DMS79 treated with DMSO at 0.1 percent for 48 hours (cell line): ENCODE data around the gene PTX4.
A peak's percentile ranks its signal among the peaks of the same experiment; 100 is the strongest.

Source experiments
- DNase-seq: peaks from one replicate; lab custom pipeline; 2025; lab: John Stamatoyannopoulos, UW

The PTX4 gene

DNA sequence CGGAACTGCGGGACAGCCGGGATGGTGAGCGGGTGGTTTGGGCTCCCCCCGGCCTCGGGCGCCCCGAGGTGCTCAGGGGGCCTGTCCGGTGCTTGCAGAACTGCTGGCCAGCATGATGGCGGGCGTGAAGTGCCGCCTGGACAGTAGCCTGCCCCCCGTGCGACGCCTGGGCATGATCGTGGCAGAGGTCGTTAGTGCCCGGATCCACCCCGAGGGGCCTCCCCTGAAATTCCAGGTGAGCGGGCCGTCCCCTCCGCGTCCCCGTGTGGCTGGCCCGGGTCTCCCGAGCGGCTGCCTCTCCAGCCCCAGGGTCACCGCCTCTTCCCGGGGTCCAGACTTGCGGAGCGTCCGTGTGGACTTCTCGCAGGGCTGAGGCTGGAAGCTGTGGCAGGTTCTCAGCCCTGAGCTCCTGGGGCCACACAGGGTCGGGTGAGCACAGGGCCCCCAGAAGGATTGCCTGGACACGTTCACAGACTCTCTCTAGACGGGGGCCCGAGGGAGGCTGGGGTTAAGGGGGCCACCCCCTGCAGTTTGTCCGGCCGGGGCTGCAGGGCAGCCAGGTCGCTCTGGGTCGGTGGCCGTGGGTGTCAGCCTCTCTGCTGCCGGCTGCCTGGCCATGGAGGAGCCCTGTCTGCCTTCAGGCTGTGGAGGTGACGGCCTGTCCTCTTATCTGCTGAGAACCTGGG is 11.9 kb upstream of the PTX4 start:
- no peak for DNase-seq

DNA sequence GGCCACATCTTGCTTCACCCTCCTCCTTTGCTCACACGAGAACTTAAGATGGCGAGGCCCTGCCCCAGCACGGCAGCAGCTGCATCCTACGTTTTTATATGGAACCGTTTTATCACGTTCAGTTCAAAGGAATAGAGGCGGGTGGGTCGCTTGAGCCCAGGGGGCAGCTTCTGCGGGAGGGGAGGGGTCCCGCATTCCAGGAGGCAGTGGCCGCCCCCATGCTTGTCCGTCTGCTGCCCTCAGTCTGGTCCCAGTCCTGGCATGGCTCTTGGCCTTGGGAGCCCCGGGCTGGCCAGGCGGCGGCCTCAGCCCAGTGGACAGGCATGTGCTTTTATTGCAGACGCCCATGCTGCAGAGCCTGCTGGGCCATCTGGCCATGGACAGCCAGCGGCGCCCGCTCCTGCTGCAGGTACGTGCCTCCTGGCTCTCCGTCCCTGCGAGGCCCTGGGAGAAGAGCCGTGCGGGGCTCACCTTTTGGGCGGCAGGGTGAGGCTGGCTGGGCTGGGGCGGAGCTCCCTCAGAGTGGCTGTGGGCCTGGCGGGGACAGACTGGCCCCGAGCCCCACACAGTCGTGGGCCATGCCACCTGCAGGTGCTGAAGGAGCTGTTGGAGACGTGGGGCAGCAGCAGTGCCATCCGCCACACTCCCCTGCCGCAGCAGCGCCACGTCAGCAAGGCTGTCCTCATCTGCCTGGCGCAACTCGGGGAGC is 11.2 kb upstream of the PTX4 start:
- no peak for DNase-seq

DNA sequence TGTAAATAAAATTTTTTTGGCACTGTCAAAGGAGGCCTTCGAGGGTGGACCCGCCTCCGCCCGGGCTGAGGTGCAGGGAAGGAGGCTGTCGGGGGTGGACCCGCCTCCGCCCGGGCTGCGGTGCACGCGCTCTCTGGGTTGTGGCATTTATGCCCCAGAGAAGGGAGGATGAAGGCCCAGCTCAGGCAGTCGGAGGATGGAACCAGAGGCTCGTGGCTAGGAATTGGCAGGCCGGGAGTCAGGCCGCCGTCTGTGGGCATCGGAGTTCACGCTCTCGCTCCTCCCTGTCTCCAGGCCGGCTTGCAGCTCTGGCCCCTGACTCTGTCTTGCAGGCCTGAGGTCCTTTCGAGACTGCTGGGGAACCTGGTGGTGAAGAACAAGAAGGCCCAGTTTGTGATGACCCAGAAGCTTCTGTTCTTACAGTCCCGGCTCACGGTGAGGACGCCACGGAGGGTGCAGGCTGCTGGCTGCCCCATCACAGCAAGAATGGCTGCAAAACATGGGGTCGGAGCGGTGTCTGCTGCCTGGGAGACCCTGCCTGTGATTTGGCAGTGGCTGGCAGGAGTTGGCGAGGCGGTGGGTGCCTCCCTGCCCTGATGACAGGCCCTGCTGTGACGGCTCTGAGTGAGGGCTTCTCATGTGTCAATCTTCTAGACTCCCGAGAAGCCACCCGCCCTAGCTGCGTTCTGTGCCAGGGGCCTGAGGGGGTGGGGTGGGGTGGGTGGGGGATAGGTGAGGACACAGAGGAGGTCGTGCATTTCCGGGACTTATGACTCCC is 10.3 kb upstream of the PTX4 start:
- no peak for DNase-seq

DNA sequence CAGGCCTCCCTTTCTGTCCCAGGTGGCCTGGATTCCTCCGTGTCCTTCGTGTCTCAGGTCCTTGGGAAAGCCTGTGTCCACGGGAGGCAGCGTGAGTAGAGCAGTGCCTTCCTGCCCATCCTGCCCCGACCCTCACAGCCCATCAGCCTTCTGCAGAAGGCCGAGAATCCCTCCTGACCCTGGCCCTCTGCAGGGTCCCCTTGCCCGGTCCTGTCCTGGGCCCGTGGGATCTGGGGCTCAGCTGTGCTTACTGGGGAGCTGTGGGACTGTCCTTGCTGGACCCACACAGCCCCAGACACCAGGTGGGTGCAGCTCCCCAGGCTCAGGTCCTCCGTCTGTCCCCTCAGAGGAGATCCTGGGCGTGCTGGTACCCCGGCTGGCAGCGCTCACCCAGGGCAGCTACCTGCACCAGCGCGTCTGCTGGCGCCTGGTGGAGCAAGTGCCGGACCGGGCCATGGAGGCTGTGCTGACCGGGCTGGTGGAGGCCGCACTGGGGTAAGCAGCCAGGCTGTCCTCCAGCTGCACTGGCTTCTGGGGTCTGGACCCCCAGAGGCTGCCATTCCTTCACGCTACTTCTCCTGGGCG is 8.4 kb upstream of the PTX4 start:
- DNase-seq = no peak

DNA sequence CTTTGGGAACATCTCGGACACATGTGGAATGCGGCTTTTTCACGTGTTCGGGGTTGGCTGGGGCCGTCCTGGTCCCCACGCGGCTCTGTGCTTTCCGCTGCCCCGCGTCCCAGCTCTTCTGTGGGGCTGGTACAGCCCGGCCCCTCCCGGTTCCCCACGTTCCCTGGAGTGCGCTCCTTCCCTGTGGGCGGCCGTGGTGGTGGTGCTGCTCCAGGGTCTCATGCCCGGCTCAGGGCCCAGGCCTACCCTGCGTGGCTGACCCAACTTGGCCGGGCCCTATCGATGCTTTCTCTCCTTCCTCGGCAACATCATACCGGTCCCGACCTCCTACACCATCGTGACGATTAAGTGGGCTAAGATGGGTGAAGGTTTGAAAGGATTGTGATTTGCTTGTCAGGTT is 7.7 kb upstream of the PTX4 start:
- DNase-seq = no peak

DNA sequence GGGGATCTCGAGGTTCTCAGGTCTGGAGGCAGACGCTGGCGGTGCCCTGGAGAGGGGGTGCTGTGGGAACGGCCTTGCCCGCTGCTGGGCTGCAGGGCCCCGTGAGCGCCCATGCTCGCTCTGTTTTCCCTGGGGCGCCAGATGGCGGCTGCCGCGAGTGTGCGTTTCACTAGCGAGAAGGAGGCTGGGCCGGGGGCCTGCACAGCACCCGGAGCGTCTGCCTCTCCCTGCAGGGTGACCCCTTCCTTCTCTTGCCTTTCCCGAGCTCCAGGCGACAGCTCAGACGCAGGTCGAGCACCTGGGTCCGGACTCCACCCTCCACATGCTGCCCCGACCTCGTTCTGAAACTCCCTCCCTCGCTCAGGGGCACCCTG is 7.1 kb upstream of the PTX4 start:
- DNase-seq = no peak

DNA sequence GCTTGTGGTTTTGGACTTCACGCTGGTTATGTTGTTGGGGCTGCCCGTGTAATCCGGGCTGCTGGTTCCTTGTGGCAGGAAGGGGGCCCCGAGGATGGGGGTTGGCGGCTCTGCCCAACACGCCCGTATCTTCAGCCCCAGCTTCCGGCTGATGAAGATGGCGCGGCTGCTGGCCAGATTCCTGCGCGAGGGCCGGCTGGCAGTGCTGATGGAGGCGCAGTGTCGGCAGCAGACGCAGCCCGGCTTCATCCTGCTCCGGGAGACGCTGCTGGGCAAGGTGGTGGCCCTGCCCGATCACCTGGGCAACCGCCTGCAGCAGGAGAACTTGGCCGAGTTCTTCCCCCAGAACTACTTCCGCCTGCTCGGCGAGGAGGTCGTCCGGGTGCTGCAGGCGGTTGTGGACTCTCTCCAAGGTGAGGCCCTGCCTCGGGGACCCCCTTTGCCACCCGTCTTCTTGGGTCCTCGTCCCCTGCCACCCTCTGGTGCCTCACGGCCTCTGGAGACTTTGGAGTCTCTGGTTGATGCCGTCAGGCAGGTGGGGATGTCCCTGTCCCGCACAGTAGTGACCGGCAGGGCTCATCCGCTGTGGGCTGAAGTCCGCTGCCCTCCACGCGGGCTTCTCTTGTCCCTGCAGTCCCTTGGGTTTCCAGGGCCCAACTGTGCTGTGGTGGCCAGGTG is 6.6 kb upstream of the PTX4 start:
- no peak for DNase-seq

DNA sequence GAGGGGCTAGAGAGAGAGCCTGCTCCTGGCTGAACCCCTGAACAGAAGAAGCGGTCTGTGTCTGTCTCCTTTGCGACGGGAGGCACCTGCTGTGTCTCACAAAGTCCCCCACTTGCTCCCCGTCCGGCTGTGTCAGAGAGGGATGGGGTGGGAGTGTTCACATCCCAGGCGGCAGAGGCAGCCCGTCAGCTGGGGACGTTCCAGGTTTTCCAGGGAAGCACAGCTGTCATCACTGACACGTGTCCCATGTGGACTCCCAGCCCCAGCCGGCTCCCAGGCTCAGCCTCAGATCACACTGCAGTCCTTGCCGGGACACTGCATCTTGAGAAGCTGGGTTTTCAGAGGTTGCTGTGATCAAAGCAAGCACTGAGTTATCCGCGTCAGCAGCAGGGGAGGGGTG is 6.0 kb upstream of the PTX4 start:
- no peak for DNase-seq

DNA sequence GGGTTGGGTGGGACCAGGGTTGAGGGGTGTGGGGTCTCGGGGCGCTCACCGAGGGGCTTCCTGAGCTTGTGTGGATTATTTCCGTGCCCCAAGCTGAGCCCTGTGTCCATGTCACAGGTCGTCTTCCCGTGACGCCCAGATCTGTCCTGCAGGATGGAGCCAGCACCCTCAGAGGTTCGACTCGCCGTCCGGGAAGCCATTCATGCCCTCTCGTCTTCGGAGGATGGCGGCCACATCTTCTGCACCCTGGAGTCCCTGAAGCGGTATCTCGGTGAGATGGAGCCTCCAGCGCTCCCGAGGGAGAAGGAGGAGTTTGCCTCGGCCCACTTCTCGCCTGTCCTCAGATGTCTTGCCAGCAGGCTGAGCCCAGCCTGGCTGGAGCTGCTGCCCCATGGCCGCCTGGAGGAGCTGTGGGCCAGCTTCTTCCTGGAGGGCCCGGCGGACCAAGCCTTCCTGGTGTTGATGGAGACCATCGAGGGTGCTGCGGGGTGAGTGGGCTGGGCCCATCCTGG is 5.4 kb upstream of the PTX4 start:
- DNase-seq = no peak

DNA sequence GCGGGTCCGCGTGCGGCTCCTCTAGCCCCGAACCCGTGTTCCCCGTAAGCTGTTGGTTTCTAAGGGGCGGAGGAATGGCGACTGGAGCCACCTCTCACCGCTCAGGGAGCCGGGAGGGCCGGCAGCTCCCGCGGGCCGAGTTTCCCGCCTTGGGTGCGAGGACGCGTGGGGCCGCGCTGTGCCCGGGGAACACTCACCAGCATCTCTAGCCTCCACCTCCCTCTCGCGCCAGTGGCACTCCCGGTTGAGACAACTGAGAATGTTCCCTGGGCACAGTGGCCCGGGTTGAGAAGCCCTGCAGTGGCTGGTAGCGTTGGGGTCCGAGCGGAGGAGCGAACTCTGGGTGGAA is 5.0 kb upstream of the PTX4 start:
- no peak for DNase-seq

DNA sequence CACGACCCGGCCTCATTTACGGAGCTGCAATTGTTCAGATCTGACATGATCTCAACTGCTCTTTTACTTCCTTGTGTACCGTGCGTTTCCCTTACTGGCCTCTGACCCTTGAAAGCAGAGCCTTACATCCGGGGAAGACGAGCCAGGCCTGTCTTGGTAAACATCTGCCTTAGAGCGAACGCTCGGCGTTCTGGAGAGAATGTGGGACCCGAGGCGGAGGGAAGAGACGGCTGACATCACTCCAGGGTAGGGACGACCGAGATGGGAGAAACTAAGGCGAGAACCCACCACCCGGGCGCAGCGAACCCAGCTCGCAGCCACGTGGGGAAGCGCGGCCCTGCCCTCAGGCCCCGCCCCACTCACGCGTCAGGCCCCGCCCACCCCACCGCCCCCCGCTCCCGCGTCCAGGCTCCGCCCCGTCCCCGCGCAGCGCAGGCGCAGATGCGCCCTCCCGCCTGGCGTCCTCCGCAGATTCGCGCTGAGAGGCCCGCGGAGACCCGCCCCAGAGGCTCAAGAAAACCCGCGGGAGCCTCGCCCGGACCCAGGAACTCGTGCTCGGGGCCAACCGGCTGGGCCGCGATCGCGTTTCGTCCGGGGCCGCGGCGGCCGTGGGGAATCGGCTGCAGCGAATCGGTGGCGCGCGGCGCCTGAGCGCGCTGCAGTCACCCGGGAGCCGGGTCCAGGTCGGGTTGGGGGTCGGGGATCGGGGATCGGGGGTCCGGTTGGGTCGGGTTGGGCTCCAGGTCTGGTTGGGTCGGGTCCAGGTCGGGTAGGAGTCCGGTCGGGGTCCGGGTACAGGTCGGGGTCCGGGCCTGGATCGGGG is 4.4 kb upstream of the PTX4 start, which contains the start of gene TELO2:
TELO2 (plus strand) TSS at position 438 of the 823 bp plus-strand sequence. CDS start 922 bp downstream, outside the sequence.
- DNase-seq = peak; percentile 47

DNA sequence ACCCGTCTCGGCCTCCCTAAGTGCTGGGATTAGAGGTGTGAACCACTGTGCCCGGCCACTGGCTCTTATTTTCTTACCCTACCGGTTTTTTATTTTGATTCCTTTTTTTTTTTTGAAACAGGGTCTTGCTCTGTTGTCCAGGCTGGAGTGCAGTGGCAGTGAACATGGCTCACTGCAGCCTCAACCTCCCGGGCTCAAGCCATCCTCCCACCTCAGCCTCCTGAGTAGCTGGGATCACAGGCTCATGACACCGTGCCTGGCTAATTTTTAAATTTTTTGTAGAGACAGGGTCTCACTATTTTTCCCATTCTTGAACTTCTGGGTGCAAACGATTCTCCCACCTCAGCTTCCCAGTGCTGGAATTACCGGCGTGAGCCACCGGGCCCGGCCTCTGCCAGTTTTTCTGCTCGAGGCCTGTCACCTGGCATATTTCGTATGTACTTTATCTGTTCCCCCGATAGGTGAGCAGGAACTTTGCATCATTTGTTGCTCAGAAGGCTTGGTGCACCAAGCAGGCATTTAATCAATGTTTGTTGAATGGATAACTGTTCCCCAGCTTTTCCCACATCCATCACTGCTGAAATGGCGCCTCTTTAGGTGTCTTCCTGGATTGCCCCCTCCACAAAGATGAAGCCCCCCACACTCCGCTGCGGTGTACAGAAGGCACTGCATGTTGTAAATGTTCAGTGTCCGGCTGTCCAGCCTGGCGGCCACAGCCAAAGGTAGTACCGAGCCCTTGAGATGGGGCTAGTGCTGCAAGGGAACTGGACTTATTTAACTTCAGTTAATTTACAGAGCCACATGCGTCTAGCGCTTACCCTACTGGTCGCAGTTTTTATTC is 3.6 kb upstream of the PTX4 start:
- DNase-seq = no peak

DNA sequence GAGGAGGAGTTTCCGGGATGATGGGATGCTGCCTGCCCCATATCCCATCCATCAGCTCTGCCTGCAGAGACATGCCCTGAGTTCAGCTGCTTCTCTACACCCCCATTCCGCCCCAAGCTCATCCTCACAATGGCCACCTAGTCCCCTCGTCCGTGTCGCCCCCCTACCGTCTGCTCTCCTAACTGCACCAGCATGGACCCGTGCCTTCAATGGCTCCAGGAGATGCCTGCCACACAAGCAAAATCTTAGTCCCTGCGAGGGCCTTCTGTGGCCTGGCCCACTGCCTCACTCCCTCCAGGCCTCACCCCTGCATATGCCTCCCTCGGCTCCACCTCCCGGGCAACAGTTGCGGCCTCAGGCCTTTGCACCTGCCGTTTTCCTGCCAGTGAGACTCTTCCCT is 2.6 kb upstream of the PTX4 start:
- no peak for DNase-seq

DNA sequence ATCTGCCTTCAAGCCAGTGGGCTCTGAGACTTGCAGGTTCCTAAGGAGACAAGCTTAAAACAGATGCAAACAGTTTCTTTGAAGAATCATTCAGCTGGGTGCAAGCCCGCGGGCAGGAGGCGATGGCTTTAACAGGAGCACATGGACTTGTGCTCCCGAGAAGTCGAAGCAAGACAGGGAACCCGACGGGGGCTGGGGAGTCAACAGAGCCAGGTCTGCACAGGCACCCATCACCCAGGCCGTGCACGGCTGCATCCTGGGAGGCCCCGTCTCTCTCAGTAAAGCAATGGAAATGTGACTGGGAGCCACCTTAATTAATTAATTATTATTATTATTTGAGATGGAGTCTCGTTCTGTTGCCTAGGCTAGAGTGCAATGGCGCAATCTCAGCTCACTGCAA is 333 bp upstream of the PTX4 start:
- DNase-seq = no peak

DNA sequence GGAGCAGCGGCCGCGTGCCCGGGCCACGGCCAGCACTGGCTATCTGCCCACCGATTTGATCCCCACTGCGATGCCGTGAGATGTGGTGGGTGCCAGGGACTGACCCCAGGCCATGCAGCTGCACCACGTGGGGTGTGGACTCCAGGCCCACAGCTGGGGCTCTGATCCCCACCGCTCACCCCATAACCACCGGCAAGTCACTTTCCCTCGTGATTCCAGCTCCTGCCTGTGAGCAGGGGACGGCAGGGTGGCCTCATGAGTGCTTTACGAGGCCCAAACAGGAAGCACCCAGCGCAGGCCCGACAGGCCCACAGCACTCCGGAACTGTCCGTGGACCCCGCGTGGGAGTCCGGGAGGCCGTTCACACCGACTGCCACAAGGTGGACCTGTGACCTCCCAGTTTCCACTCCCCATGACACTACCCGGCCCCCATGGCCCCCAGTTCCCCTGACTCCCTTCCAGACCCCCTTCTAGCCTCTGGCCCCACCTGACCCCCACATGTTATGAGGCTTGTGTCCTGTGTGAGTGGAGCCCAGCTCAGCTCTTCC is 616 bp downstream of the PTX4 start:
- DNase-seq = no peak

DNA sequence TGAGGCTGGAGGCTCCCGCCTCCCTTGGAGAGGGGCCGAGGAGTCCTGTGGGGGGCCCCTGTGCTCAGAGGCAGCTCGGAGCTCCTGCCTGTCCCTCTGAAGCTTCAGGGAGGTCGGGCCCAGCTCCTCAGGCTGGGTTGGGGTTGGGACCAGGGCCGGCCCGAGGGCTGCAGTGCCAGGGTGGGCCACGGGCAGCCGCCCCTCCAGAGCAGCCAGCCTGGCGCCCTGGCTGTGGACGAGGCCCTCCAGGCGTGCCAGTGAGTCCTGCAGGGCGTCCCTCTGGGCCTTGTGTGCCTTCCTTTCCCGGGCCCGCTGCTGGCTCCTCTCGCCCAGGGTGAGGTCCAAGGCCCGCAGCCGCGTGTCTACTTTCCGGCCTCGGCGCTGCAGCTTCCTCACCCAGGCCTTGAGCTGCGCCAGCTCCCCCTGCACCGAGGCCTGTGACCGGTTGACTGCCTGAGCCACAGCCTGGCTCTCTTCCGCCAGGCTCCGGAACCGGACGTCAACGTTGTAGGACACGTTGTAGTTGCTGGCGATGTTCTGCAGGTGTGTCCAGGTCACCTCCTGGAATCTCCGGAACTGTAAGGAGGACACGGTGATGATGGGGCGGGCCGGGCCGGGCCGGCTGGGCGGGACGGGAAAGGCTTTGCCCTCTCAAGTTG is 1.2 kb downstream of the PTX4 start:
- no peak for DNase-seq

DNA sequence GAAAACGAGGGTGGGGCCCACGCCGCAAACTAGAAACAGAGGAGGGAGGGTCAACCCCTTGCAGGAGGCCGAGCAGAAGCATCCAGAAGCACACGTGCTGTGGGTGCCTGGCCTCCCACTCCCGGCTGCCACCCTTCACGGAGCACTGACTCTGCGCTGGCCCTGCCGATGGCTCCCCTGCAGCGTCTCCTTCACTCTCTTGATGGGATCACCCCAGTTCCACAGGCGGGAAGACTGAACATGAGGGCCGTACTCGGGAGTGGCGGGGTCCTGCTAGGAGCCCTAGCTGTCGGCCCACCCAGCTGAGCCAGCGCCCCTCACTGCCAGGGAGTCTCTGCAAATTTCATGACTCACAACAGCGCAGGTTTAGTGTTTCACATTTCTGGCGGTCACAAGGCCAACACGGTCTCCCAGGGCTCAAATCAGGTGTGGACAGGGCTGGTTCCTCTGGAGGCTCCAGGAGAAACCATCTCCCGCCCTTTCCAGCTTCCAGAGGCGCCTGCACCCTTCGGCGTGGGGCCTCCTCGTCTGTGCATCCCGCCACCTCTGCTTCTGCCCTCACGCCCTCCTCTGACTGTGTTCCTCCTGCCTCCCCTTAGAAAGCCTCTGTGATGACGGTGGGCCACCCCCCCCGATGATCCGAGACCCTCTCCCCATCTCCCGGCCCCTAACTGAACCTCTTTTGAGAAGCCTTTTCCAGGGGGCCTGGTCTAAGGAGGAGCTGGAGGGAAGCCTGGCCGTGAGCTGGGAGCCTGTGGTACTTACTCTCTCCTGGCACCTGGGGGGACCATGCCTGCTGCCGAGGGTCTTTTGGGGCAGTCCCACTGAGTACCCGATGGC is 2.0 kb downstream of the PTX4 start:
- DNase-seq = no peak

DNA sequence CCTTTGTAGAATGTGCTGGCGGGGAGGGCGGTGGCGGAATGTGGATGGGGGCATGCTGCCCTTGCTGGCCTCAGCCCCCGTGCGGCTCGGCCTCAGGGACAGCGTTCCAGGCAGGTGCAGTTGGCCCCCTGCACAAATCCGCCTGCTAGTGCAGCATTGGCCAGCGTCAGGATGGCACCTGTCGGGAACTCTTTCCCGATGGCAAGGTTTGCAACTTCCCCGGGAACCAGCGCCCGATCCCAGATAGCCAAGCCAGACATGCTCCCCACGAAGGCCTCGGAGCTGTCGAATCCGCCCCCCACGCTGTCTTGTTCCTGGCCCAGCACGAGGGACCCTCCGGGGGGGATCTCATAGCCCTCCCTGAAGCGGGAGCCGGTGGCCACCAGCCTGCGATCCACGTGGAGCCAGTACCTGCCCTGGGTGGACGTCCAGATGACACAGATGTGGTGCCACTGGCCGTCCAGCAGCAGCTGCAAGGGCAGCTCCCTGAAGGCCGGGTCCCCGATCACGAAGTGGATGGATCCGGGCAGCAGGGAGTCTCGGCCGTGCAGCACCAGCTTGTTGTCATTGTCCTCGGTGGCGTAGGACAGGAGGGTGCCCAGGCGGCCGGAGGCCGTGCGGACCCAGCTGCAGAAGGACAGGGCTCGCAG is 2.8 kb downstream of the PTX4 start:
- no peak for DNase-seq
